Measurements from ENCODE around the gene NRP1. TPM values are rescaled to one million over a fixed set of nuclear protein-coding genes. Genes with fewer than 3 reads are reported as not detected.

NRP1 gene
- total RNA-seq, 1 donor from 2014 or later: 16.1 TPM

GRCh38 chr10:33289776-33290175, 44.7 kb downstream of the NRP1 start:
- Mint-ChIP-seq H3K27ac (ENCODE audit: unreplicated experiment) (no peak overlapping the region), H3K27me3 (ENCODE audit: low read depth) (no peaks in the 10 kb centered on the region), H3K4me1 (peaks cover 56% of the 10 kb centered on the region), H3K4me3 (peak overlapping the region; percentile 4), H3K36me3 (ENCODE audit: low read depth) (no peaks in the 10 kb centered on the region), H3K9me3 (no peaks in the 10 kb centered on the region)
- DNase-seq (ENCODE audit: low read depth, low spot score): no peak
- TF ChIP-seq CTCF (conservative IDR thresholded peaks at IDR 0.05): no peak

GRCh38 chr10:33288127-33288526, 46.3 kb downstream of the NRP1 start:
- Mint-ChIP-seq H3K4me1 (peaks cover 45% of the 10 kb centered on the region), H3K9me3 (no peaks in the 10 kb centered on the region), H3K36me3 (ENCODE audit: low read depth) (no peaks in the 10 kb centered on the region), H3K4me3 (no peak overlapping the region), H3K27me3 (ENCODE audit: low read depth) (no peaks in the 10 kb centered on the region), H3K27ac (ENCODE audit: unreplicated experiment) (no peak overlapping the region)
- TF ChIP-seq CTCF (conservative IDR thresholded peaks at IDR 0.05): no peak
- no peak for DNase-seq (ENCODE audit: low read depth, low spot score)

GRCh38 chr10:33287112-33287511, 47.4 kb downstream of the NRP1 start:
- Mint-ChIP-seq H3K27me3 (ENCODE audit: low read depth) (no peaks in the 10 kb centered on the region), H3K36me3 (ENCODE audit: low read depth) (no peaks in the 10 kb centered on the region), H3K4me1 (peaks cover 37% of the 10 kb centered on the region), H3K4me3 (no peak overlapping the region), H3K9me3 (no peaks in the 10 kb centered on the region), H3K27ac (ENCODE audit: unreplicated experiment) (no peak overlapping the region)
- no peak for TF ChIP-seq CTCF (conservative IDR thresholded peaks at IDR 0.05)
- no peak for DNase-seq (ENCODE audit: low read depth, low spot score)

GRCh38 chr10:33286157-33286934, 48.1 kb downstream of the NRP1 start:
- no peak overlapping the region for H3K27ac Mint-ChIP-seq (ENCODE audit: unreplicated experiment)
- no peak overlapping the region for H3K4me3 Mint-ChIP-seq
- no peaks in the 10 kb centered on the region for H3K27me3 Mint-ChIP-seq (ENCODE audit: low read depth)
- TF ChIP-seq CTCF (conservative IDR thresholded peaks at IDR 0.05): no peak
- DNase-seq (ENCODE audit: low read depth, low spot score): no peak
- no peaks in the 10 kb centered on the region for H3K36me3 Mint-ChIP-seq (ENCODE audit: low read depth)
- no peaks in the 10 kb centered on the region for H3K9me3 Mint-ChIP-seq
- peaks cover 31% of the 10 kb centered on the region for H3K4me1 Mint-ChIP-seq

GRCh38 chr10:33284945-33285344, 49.5 kb downstream of the NRP1 start:
- Mint-ChIP-seq H3K27ac (ENCODE audit: unreplicated experiment) (no peak overlapping the region), H3K36me3 (ENCODE audit: low read depth) (no peaks in the 10 kb centered on the region), H3K4me3 (no peak overlapping the region), H3K4me1 (peaks cover 17% of the 10 kb centered on the region), H3K9me3 (no peaks in the 10 kb centered on the region), H3K27me3 (ENCODE audit: low read depth) (no peaks in the 10 kb centered on the region)
- no peak for DNase-seq (ENCODE audit: low read depth, low spot score)
- TF ChIP-seq CTCF (conservative IDR thresholded peaks at IDR 0.05): no peak

Measured in neural crest cell (in vitro differentiated cells).